ENCODE results near the gene TRPC4AP. TPM values are rescaled to one million over a fixed set of nuclear protein-coding genes. Genes with fewer than 3 reads are reported as not detected.

TRPC4AP gene
- total and polyA plus RNA-seq, 2 of the 8 experiments (the other 6 are each of a cell fraction or from before 2014, with no cell fraction given): 73.1 to 74.8 TPM

- no peak for TF ChIP-seq TAF7 (optimal IDR thresholded peaks at IDR 0.05; ENCODE audit: borderline replicate concordance, low read depth, low read length)
- no peak for TF ChIP-seq JUND (IDR thresholded peaks at IDR 0.05; ENCODE audit: low read length)
- no peak for TF ChIP-seq SRF (IDR thresholded peaks at IDR 0.05; ENCODE audit: low read depth, low read length)
- no peak for TF ChIP-seq SIX5 (IDR thresholded peaks at IDR 0.05; ENCODE audit: low read depth, low read length)
- no peak for TF ChIP-seq KDM4A (IDR thresholded peaks at IDR 0.05; ENCODE audit: low read depth, low read length, severe bottlenecking)
- TF ChIP-seq RFX5 (IDR thresholded peaks at IDR 0.05; ENCODE audit: borderline replicate concordance, low read depth, low read length): no peak
These were observed 92.2 kb downstream of the TRPC4AP start (continued) for GRCh38 chr20:35000311-35000921.

Measured in H1 (cell line).